Naive thymus-derived CD4-positive, alpha-beta T cell (primary cell): ENCODE data around the gene LRRC61. TPM values are rescaled to one million over a fixed set of nuclear protein-coding genes. Genes with fewer than 3 reads are reported as not detected.

Experiments
- ATAC-seq: fragments of 150-1000 bp; cut with Tn5 transposase; 2 replicates; pipeline ENCODE4 v1.10.0; 2021; ENCODE audit warnings: mild to moderate bottlenecking, moderate library complexity
- CTCF ChIA-PET: fragments of 350-600 bp; sonication (Branson Sonifier 250); formaldehyde crosslinking; loops from one replicate; lab custom pipeline; 2021; ENCODE audit warnings: antibody characterized with exemption; lab: Charles Lee
- POLR2A ChIA-PET: fragments of 350-600 bp; sonication (Branson Sonifier 250); formaldehyde crosslinking; loops from one replicate; lab custom pipeline; 2021; ENCODE audit warnings: antibody characterized with exemption, inconsistent platforms; lab: Charles Lee
- DNase-seq, 9 donors: peaks; one replicate each; pipeline versions ENCODE4 v3.0.0 to v3.0.0-alpha.2; 2020 to 2022; ENCODE audit warnings: mixed read lengths in 1 of 9
- H3K27ac ChIP-seq: one replicate; pipeline ENCODE4 v1.7.0; 2013; ENCODE audit warnings: mild to moderate bottlenecking, low read depth, low read length, moderate library complexity
- H3K27me3 ChIP-seq, 2 donors: one replicate each; pipeline ENCODE4 v1.7.0; 2013; ENCODE audit warnings: low read length in 2 of 2, mild to moderate bottlenecking in 2 of 2, moderate library complexity in 2 of 2; ENCODE audit not compliant: control insufficient read depth in 2 of 2, insufficient read depth in 2 of 2
- H3K36me3 ChIP-seq, 3 experiments: 1 replicate in 2 of 3; 2 replicates in 1 of 3; pipeline ENCODE4 v1.7.0; 2013; ENCODE audit warnings: low read length in 3 of 3, mild to moderate bottlenecking in 3 of 3, moderate library complexity in 1 of 3; ENCODE audit not compliant: insufficient read depth in 3 of 3, control insufficient read depth in 2 of 3
- H3K4me1 ChIP-seq, 2 donors: one replicate each; pipeline ENCODE4 v1.7.0; 2013; ENCODE audit warnings: low read length in 2 of 2, mild to moderate bottlenecking in 2 of 2, moderate library complexity in 1 of 2; ENCODE audit not compliant: control insufficient read depth in 2 of 2, insufficient read depth in 2 of 2
- H3K4me3 ChIP-seq: 2 replicates; pipeline ENCODE4 v1.7.0; 2013; ENCODE audit warnings: mild to moderate bottlenecking, low read length
- H3K9me3 ChIP-seq, 3 experiments: 1 replicate in 2 of 3; 2 replicates in 1 of 3; pipeline ENCODE4 v1.7.0; 2013; ENCODE audit warnings: low read length in 3 of 3; ENCODE audit not compliant: control insufficient read depth in 2 of 3
- H3K27ac Mint-ChIP-seq, 9 donors: one replicate each; pipeline ENCODE4 v1.8.0; 2020 to 2022; ENCODE audit warnings: mixed read lengths in 9 of 9, mild to moderate bottlenecking in 8 of 9, moderate library complexity in 5 of 9, inconsistent platforms in 2 of 9
- H3K27me3 Mint-ChIP-seq, 5 donors: one replicate each; pipeline ENCODE4 v1.8.0; 2021 to 2022; ENCODE audit warnings: mixed read lengths in 5 of 5, mild to moderate bottlenecking in 1 of 5
- H3K36me3 Mint-ChIP-seq, 5 donors: one replicate each; pipeline ENCODE4 v1.8.0; 2020 to 2022; ENCODE audit warnings: mixed read lengths in 5 of 5, mild to moderate bottlenecking in 3 of 5, inconsistent platforms in 1 of 5
- H3K4me1 Mint-ChIP-seq, 7 donors: one replicate each; pipeline ENCODE4 v1.8.0; 2020 to 2022; ENCODE audit warnings: mixed read lengths in 7 of 7, mild to moderate bottlenecking in 3 of 7, inconsistent platforms in 1 of 7
- H3K4me3 Mint-ChIP-seq, 10 donors: one replicate each; pipeline ENCODE4 v1.8.0; 2020 to 2022; ENCODE audit warnings: mild to moderate bottlenecking in 10 of 10, mixed read lengths in 10 of 10, moderate library complexity in 6 of 10, inconsistent platforms in 2 of 10
- H3K9me3 Mint-ChIP-seq, 11 donors: one replicate each; pipeline ENCODE4 v1.8.0; 2020 to 2022; ENCODE audit warnings: mixed read lengths in 11 of 11, mild to moderate bottlenecking in 4 of 11, inconsistent platforms in 1 of 11, moderate library complexity in 1 of 11
- intact Hi-C, 2 donors: fragments of 100-400 bp; cut with micrococcal nuclease; formaldehyde crosslinking; loops; one replicate each; pipeline ENCODE4 v1.15.1; 2023
- polyA plus RNA-seq, 2 donors: library from polyadenylated mRNA; unstranded; fragments of 300-500 nt; fragmentation: Illumina TruSeq; gene quantifications; one replicate each; pipeline ENCODE4 v1.2.3, GENCODE V29; 2021
- total RNA-seq, 6 experiments: library from RNA in 5 of 6; stranded (reverse) in 5 of 6; gene quantifications; 1 replicate in 5 of 6; 2 replicates in 1 of 6; pipeline ENCODE4 v1.2.3 and lab custom pipeline; 2021 to 2026

Gene LRRC61
- total and polyA plus RNA-seq, 7 experiments from 2014 or later = 8.3 to 30.0 (median 13.8) TPM

DNA sequence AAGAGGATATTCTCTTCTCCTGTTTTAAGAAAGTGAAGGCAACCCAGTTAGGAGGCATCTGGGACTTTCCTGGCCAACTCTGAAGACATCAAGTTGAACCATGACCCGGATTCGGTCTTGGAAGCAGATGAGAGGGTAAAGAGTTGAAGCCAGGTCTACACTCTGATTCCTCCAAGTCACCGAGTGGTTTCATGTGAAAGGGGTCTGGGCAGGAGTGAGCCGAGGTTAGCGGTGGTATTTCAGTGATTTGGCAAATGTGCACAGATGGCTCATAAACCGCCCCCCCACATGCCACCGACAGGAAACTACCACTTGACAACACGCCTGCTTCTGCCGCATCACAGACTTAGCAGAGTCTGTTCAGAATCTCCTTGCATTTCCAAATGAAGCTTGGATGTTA, 34.1 kb downstream of the LRRC61 start:
- ChIA-PET CTCF (interaction anchor here (0.6 to 1.7 kb wide), 5 partner anchors 11 to 60 kb away, joined by 3 to 5 read pairs (median 4); partner anchors contain the start of gene REPIN1), POLR2A (interaction anchor here (0.6 to 6.2 kb wide), 11 partner anchors 9 to 399 kb away, joined by 3 to 50 read pairs (median 6); partner anchors contain the start of genes GIMAP1 and REPIN1)
- Mint-ChIP-seq H3K4me1 (peaks cover 17 to 49% (median 42%) of the 10 kb centered on the region in 7 donors), H3K36me3 (no peaks in the 10 kb centered on the region), H3K9me3 (peaks cover 0 to 2% (median 0%) of the 10 kb centered on the region in 11 donors), H3K4me3 (peak overlapping the region; percentile 47 to 85 (median 75)), H3K27me3 (peaks cover 0 to 4% (median 0%) of the 10 kb centered on the region in 5 donors), H3K27ac (peak overlapping the region; percentile 85 to 93 (median 89))
- H3K4me1 ChIP-seq = peaks cover 6 to 28% of the 10 kb centered on the region in 2 donors
- no peaks in the 10 kb centered on the region for H3K27me3 ChIP-seq
- peak in 7 of 9 donors; percentile 66 to 83 (median 74) for DNase-seq
- H3K36me3 ChIP-seq = no peaks in the 10 kb centered on the region
- no peaks in the 10 kb centered on the region for H3K9me3 ChIP-seq
- peak; percentile 86 for ATAC-seq
- peak overlapping the region; percentile 72 for H3K27ac ChIP-seq
- peak overlapping the region; percentile 35 for H3K4me3 ChIP-seq
- intact Hi-C loops = loop anchor here (1.0 to 5.0 kb wide), 7 partner anchors 10 to 398 kb away; partner anchors contain the start of genes GIMAP7 (in 2 of the 2), ZNF775 (in 2 of the 2), ACTR3C (in 1 of the 2) and GIMAP5 (in 1 of the 2)

DNA sequence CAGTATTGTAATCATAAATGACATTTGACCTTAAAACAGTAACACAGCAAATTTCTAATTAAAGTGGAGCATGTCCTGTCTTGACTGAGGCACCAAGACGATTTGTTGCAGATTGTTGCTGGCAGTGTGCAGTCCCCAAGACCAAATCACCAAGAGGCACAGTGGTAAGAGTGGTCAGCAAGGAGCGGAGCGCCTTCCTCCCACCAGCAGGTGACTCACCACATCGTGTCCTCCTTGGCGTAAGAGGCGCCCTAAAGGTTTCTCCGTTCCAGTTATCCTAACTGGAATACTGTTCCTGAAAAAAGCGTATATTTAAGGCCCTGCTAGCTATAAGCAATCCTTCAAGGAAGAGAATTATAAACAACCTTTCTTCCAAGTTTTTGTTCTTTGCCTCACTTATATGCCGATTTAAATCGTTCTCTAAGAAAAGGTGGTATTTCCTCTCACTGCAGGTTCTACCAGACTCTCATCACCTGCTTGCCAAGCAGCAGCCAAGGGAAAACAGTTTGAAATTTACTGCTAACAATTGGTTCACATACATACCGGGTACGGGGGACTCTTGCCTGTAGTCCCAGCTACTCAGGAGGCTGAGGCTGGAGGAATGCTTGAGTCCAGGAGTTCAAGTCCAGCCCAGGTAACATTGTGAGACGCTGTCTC, 34.7 kb downstream of the LRRC61 start:
- Mint-ChIP-seq H3K27ac (peak overlapping the region; percentile 85 to 93 (median 89)), H3K36me3 (no peaks in the 10 kb centered on the region), H3K4me1 (peaks cover 17 to 54% (median 46%) of the 10 kb centered on the region in 7 donors), H3K27me3 (peaks cover 0 to 2% (median 0%) of the 10 kb centered on the region in 5 donors), H3K9me3 (peaks cover 0 to 2% (median 0%) of the 10 kb centered on the region in 11 donors), H3K4me3 (peak overlapping the region; percentile 47 to 85 (median 75))
- POLR2A ChIA-PET = interaction anchor here (0.6 to 6.2 kb wide), 13 partner anchors 9 to 398 kb away, joined by 3 to 50 read pairs (median 6); partner anchors contain the start of genes GIMAP1, GIMAP2, GIMAP7 and REPIN1
- CTCF ChIA-PET = interaction anchor here (0.6 to 1.7 kb wide), 6 partner anchors 10 to 343 kb away, joined by 3 to 5 read pairs (median 4); partner anchors contain the start of gene REPIN1
- H3K4me3 ChIP-seq = peak overlapping the region; percentile 35
- ATAC-seq (peak; percentile 17), DNase-seq (no peak)
- no peaks in the 10 kb centered on the region for H3K27me3 ChIP-seq
- peak overlapping the region; percentile 72 for H3K27ac ChIP-seq
- intact Hi-C loops = loop anchor here (1.0 to 5.0 kb wide), 7 partner anchors 9 to 397 kb away; partner anchors contain the start of genes GIMAP7 (in 2 of the 2), ZNF775 (in 2 of the 2), ACTR3C (in 1 of the 2) and GIMAP5 (in 1 of the 2)
- H3K9me3 ChIP-seq = no peaks in the 10 kb centered on the region
- no peaks in the 10 kb centered on the region for H3K36me3 ChIP-seq
- H3K4me1 ChIP-seq = peaks cover 6 to 28% of the 10 kb centered on the region in 2 donors

DNA sequence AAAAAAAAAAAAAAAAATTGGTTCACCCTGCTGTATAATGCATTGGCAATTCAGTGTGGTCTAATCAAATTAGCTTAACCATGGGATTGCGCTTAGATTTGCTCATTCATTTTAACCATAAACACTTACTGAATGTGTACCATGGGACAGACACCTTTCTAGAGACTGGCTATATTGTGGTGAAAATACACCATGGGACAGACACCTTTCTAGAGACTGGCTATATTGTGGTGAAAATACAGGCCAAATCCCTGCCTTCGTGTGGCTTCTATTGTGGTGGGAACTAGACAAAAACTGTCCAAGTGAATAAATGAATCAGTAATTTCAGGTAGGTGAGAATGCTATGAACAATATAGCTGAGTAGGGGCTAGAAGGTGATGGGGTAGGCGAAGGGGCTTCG, 35.3 kb downstream of the LRRC61 start:
- H3K4me3 ChIP-seq = peak overlapping the region; percentile 35
- POLR2A ChIA-PET = interaction anchor here (0.7 to 6.2 kb wide), 8 partner anchors 8 to 327 kb away, joined by 3 to 50 read pairs (median 10); partner anchors contain the start of genes GIMAP2, GIMAP7 and REPIN1
- H3K27ac ChIP-seq = peak overlapping the region; percentile 6
- DNase-seq (no peak), ATAC-seq (no peak)
- H3K9me3 ChIP-seq = no peaks in the 10 kb centered on the region
- Mint-ChIP-seq H3K27me3 (no peaks in the 10 kb centered on the region), H3K4me3 (peak overlapping the region in 5 of 10 donors; percentile 39 to 83 (median 79)), H3K4me1 (peaks cover 19 to 54% (median 46%) of the 10 kb centered on the region in 7 donors), H3K36me3 (no peaks in the 10 kb centered on the region), H3K9me3 (peaks cover 0 to 2% (median 0%) of the 10 kb centered on the region in 11 donors), H3K27ac (peak overlapping the region; percentile 15 to 93 (median 89))
- peaks cover 6 to 28% of the 10 kb centered on the region in 2 donors for H3K4me1 ChIP-seq
- H3K27me3 ChIP-seq = no peaks in the 10 kb centered on the region
- H3K36me3 ChIP-seq = no peaks in the 10 kb centered on the region
- CTCF ChIA-PET = interaction anchor here (0.7 to 1.4 kb wide), 2 partner anchors 47 to 343 kb away, joined by 3 to 4 read pairs; a partner anchor contains a TSS
- intact Hi-C loops = loop anchor here (5.0 kb wide), 3 partner anchors 36 to 379 kb away; partner anchors contain the start of genes GIMAP7 (in 2 of the 2), ACTR3C (in 1 of the 2), GIMAP5 (in 1 of the 2) and LRRC61 (in 1 of the 2)

DNA sequence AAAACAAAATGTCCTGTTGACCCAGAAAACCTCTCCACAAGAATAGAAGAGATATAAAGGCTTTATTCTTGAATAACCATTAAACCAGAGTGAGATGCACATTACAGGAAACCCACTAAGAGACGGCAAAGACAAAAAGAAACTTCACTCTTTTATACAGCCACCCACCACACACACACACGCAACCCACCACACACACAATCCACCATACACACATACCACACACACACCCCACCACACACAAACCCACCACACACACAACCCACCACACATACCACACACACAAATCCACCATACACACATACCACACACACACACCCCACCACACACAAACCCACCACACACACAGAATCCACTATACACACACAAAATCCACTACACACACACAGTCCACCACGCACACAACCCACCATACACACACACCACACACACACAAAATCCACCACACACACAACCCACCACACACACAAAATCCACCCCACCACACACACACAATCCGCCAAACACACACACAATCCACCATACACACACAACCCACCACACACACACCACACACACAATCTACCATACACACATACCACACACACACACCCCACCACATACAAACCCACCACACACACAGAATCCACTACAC, 36.0 kb downstream of the LRRC61 start:
- POLR2A ChIA-PET = interaction anchor here (0.7 to 6.2 kb wide), 7 partner anchors 7 to 326 kb away, joined by 3 to 50 read pairs (median 14); partner anchors contain the start of genes GIMAP2, GIMAP7 and REPIN1
- H3K4me3 Mint-ChIP-seq = peak overlapping the region in 6 of 10 donors; percentile 11 to 83 (median 39)

DNA sequence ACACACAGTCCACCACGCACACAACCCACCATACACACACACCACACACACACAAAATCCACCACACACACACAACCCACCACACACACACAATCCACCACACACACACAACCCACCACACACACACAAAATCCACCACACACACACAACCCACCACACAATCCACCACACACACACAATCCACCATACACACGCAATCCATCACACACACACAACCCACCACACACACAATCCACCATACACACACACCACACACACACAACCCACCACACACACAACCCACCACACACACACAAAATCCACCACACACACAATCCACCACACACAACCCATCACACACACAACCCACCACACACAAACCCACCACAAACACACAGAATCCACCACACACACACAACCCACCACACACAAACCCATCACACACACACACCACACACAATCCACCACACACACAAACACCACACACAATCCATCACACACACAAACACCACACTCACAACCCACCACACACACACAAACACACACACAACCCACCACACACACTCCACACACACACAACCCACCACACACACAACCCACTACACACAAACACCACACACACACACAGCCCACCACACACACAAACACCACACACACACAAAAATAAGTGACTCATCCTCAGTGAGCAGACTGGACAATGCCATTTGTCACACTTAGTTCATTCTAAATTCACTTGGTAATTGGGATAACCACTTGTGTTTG, 36.6 kb downstream of the LRRC61 start:
- DNase-seq = no peak
- Mint-ChIP-seq H3K27ac (peak overlapping the region; percentile 15 to 93 (median 86)), H3K9me3 (peaks cover 0 to 2% (median 0%) of the 10 kb centered on the region in 11 donors), H3K4me1 (peaks cover 24 to 64% (median 56%) of the 10 kb centered on the region in 7 donors), H3K36me3 (no peaks in the 10 kb centered on the region), H3K4me3 (peak overlapping the region in 4 of 10 donors; percentile 12 to 50 (median 34)), H3K27me3 (no peaks in the 10 kb centered on the region)
- ATAC-seq = no peak
- Histone ChIP-seq H3K9me3 (no peaks in the 10 kb centered on the region), H3K27me3 (no peaks in the 10 kb centered on the region), H3K36me3 (no peaks in the 10 kb centered on the region), H3K4me3 (no peak overlapping the region), H3K27ac (no peak overlapping the region), H3K4me1 (peaks cover 6 to 38% of the 10 kb centered on the region in 2 donors)
- ChIA-PET CTCF (no interaction called here), POLR2A (interaction anchor here (1.3 kb wide), 1 partner anchor 47 kb away, joined by 7 read pairs; no protein-coding TSS in a partner anchor)
- intact Hi-C loops = loop anchor here (5.0 kb wide), 3 partner anchors 37 to 378 kb away; partner anchors contain the start of genes GIMAP7 (in 2 of the 2), ACTR3C (in 1 of the 2), GIMAP5 (in 1 of the 2) and LRRC61 (in 1 of the 2)

More for the DNA sequence above, 36.0 kb downstream of the LRRC61 start:
- H3K27me3 Mint-ChIP-seq = no peaks in the 10 kb centered on the region
- H3K4me1 Mint-ChIP-seq = peaks cover 23 to 59% (median 51%) of the 10 kb centered on the region in 7 donors
- Histone ChIP-seq H3K4me3 (no peak overlapping the region), H3K27ac (peak overlapping the region; percentile 6), H3K27me3 (no peaks in the 10 kb centered on the region), H3K4me1 (peaks cover 6 to 34% of the 10 kb centered on the region in 2 donors), H3K36me3 (no peaks in the 10 kb centered on the region), H3K9me3 (no peaks in the 10 kb centered on the region)
- no peaks in the 10 kb centered on the region for H3K36me3 Mint-ChIP-seq
- H3K27ac Mint-ChIP-seq = peak overlapping the region in 8 of 9 donors; percentile 15 to 93 (median 88)
- ATAC-seq (no peak), DNase-seq (no peak)
- peaks cover 0 to 2% (median 0%) of the 10 kb centered on the region in 11 donors for H3K9me3 Mint-ChIP-seq
- CTCF ChIA-PET = no interaction called here
- intact Hi-C loops = loop anchor here (5.0 kb wide), 3 partner anchors 37 to 378 kb away; partner anchors contain the start of genes GIMAP7 (in 2 of the 2), ACTR3C (in 1 of the 2), GIMAP5 (in 1 of the 2) and LRRC61 (in 1 of the 2)
